DMS114 treated with DMSO at 0.1 percent for 48 hours (cell line): ENCODE measurements around the gene ONECUT3.

Experiments used
- DNase-seq: peaks from one replicate; lab custom pipeline; 2025; ENCODE audit not compliant: unreplicated experiment; lab: John Stamatoyannopoulos, UW

Gene ONECUT3

DNA sequence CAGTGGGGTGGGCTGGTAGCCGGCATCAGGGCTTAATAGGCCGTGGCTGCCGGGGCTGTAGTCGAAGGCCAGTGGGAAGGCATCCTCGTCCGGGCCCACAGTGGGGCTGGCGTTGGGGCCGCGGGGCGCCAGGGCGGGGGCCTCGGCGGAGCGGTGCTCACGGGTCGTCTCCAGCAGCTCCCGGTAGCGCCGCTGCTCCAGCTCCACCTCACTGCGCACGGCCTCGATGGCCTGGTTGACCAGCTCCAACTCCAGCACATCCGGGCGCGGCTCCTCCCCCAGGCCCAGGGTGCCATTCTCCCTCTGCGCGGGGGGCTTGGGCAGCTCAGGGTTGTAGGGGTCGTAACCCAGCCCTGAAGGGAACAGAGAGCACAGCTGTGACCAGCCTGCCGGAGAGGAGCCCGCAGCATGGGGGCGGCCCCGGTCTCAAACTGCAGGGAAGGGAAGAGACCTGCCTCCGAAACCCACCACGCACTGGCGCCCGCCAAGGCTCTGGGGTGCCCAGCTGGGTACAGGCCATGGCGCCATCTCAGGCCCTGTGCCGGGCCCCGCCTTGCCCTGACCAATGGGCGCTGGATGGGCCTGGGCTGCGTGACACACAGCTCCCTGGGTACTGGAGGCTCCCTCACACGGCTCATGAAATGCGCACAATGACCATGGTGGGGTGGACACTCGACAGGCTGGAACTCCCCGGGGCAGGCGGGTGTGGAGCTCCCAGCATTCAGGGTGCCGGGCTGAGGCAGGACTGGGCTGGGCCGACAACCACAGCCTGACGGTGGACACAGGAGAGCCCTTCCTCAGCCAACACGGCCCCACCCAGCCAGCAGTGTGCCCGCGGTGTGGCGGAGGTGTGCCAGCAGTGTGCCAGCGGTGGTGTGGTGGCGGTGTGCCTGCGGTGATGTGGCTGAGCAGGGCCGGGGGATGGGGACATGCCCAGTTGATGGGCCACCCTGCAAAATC lies 75.3 kb downstream of the ONECUT3 start:
- no peak for DNase-seq

DNA sequence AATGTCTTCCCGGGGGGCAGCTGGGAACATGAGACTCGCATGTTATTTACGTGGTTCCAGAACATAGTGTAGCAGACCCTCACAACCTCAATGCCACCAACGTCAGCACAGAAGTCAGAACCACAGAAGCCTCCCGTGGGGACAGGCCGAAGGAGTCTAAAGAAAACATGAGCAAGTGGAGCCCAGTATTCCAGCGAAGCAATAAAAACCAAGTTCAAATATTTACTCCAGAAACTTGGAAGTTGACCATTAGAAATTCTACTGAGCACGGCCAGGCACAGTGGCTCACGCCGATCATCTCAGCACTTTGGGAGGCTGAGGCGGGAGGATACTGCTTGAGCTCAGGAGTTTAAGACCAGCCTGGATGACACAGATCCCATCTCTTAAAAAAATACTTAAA lies 76.7 kb downstream of the ONECUT3 start:
- DNase-seq = no peak

DNA sequence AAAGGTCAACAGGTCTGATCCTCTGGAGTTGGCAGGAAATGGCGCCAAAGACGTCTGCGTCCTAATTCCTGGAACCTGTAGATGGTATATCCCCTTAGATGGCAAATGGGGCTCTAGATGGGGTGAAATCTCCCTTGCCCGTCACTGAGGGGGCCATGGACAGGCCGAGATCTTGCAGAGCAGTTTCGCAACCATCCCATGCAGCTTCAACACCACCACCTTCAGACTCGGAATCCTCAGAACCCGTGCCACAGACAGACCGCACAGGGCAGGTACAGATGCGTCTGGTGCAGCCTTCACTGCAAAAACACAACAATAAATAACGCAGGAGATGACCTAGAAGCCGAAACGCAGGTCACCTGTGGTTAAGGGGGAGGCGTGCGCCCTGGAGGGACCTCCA lies 77.3 kb downstream of the ONECUT3 start:
- no peak for DNase-seq
